Liver (tissue), 9 donors: ENCODE results near the gene TBC1D10A. TPM values are rescaled to one million over a fixed set of nuclear protein-coding genes. Genes with fewer than 3 reads are reported as not detected.

ENCODE experiments used
- DNase-seq: peaks from one replicate; pipeline ENCODE4 v3.0.0-alpha.2; 2017; ENCODE audit warnings: low spot score
- H3K27ac ChIP-seq, 2 donors: one replicate each; pipeline ENCODE4 v1.7.0; 2013; ENCODE audit warnings: inconsistent platforms in 2 of 2, low read length in 2 of 2, control low read depth in 1 of 2, low read depth in 1 of 2, mild to moderate bottlenecking in 1 of 2
- H3K27me3 ChIP-seq, 4 donors: one replicate each; pipeline versions ENCODE4 v1.6.1 to v1.7.0; 2013; ENCODE audit warnings: low read length in 3 of 4, inconsistent platforms in 1 of 4, mild to moderate bottlenecking in 1 of 4, moderate library complexity in 1 of 4; ENCODE audit not compliant: control insufficient read depth in 4 of 4, insufficient read depth in 4 of 4
- H3K36me3 ChIP-seq, 4 donors: one replicate each; pipeline versions ENCODE4 v1.6.1 to v1.7.0; 2013; ENCODE audit warnings: low read length in 3 of 4, mild to moderate bottlenecking in 3 of 4, low read depth in 1 of 4, moderate library complexity in 1 of 4; ENCODE audit not compliant: control insufficient read depth in 4 of 4, insufficient read depth in 3 of 4
- H3K4me1 ChIP-seq, 4 donors: one replicate each; pipeline versions ENCODE4 v1.6.1 to v1.7.0; 2013; ENCODE audit warnings: low read length in 3 of 4, mild to moderate bottlenecking in 3 of 4, moderate library complexity in 1 of 4; ENCODE audit not compliant: control insufficient read depth in 4 of 4, insufficient read depth in 4 of 4
- H3K4me3 ChIP-seq, 3 donors: one replicate each; pipeline versions ENCODE4 v1.6.1 to v1.7.0; 2013; ENCODE audit warnings: low read length in 3 of 3, control low read depth in 1 of 3, low read depth in 1 of 3, mild to moderate bottlenecking in 1 of 3
- H3K9ac ChIP-seq, 2 donors: one replicate each; pipeline ENCODE4 v1.7.0; 2013; ENCODE audit warnings: low read length in 2 of 2, mild to moderate bottlenecking in 2 of 2, moderate library complexity in 2 of 2, control low read depth in 1 of 2, low read depth in 1 of 2
- H3K9me3 ChIP-seq, 4 donors: one replicate each; pipeline versions ENCODE4 v1.6.1 to v1.7.0; 2013; ENCODE audit warnings: low read length in 3 of 4; ENCODE audit not compliant: control insufficient read depth in 4 of 4
- CTCF ChIP-seq: fragments of 150-350 bp; IDR thresholded peaks from 2 replicates; pipeline ENCODE4 v1.5.1; 2017; ENCODE audit warnings: improper control_type of control experiment, low read depth, low read length; ENCODE audit not compliant: missing input control
- EGR1 ChIP-seq, 2 donors: IDR thresholded peaks; 2 replicates each; pipeline ENCODE4 v1.6.1; 2016 to 2018; ENCODE audit warnings: antibody characterized with exemption in 2 of 2, low read depth in 2 of 2
- FOXA1 ChIP-seq: IDR thresholded peaks from 2 replicates; pipeline ENCODE4 v1.6.1; 2016; ENCODE audit warnings: antibody characterized with exemption
- FOXA2 ChIP-seq: IDR thresholded peaks from 2 replicates; pipeline ENCODE4 v1.6.1; 2016; ENCODE audit warnings: antibody characterized with exemption
- GABPA ChIP-seq, 2 donors: IDR thresholded peaks in 1 of 2; conservative IDR thresholded peaks in 1 of 2; 2 replicates each; pipeline ENCODE4 v1.6.1; 2016; ENCODE audit warnings: antibody characterized with exemption in 2 of 2, mild to moderate bottlenecking in 1 of 2, moderate library complexity in 1 of 2
- HNF4A ChIP-seq, 2 donors: conservative IDR thresholded peaks; 2 replicates each; pipeline ENCODE4 v1.6.1; 2016; ENCODE audit warnings: antibody characterized with exemption in 2 of 2, mild to moderate bottlenecking in 2 of 2
- HNF4G ChIP-seq: IDR thresholded peaks from 2 replicates; pipeline ENCODE4 v1.6.1; 2016; ENCODE audit warnings: antibody characterized with exemption
- JUND ChIP-seq, 2 donors: IDR thresholded peaks; 2 replicates each; pipeline ENCODE4 v1.6.1; 2016; ENCODE audit warnings: antibody characterized with exemption in 2 of 2
- MAX ChIP-seq: IDR thresholded peaks from 2 replicates; pipeline ENCODE4 v1.6.1; 2016; ENCODE audit warnings: antibody characterized with exemption
- NR2F2 ChIP-seq: IDR thresholded peaks from 2 replicates; pipeline ENCODE4 v1.6.1; 2016; ENCODE audit warnings: antibody characterized with exemption
- RAD21 ChIP-seq, 2 donors: IDR thresholded peaks; 2 replicates each; pipeline ENCODE4 v1.6.1; 2016; ENCODE audit warnings: antibody characterized with exemption in 2 of 2, mild to moderate bottlenecking in 2 of 2
- REST ChIP-seq: IDR thresholded peaks from 2 replicates; pipeline ENCODE4 v1.6.1; 2016; ENCODE audit warnings: antibody characterized with exemption, mild to moderate bottlenecking
- RXRA ChIP-seq, 2 donors: IDR thresholded peaks; 2 replicates each; pipeline ENCODE4 v1.6.1; 2017 to 2018; ENCODE audit warnings: antibody characterized with exemption in 2 of 2, mild to moderate bottlenecking in 1 of 2
- SP1 ChIP-seq: IDR thresholded peaks from 2 replicates; pipeline ENCODE4 v1.6.1; 2018; ENCODE audit warnings: antibody characterized with exemption, mild to moderate bottlenecking
- TAF1 ChIP-seq: conservative IDR thresholded peaks from 2 replicates; pipeline ENCODE4 v1.6.1; 2016; ENCODE audit warnings: antibody characterized with exemption, mild to moderate bottlenecking
- WGBS: extraction: QIAGEN DNeasy Blood & Tissue Kit; methylation state at CpG from one replicate; pipeline ENCODE4 v1.1.7; 2013; 5-methylcytosine and 5-hydroxymethylcytosine counted together
- polyA plus RNA-seq, 2 donors: library from polyadenylated mRNA; stranded (reverse) in 1 of 2; unstranded in 1 of 2; fragments of 200-250 nt in 1 of 2; fragments of >200 nt in 1 of 2; fragmentation: Nextera tagmentation in 1 of 2; extraction: Ambion mirVana in 1 of 2; gene quantifications; one replicate each; pipeline versions ENCODE4 v1.2.1 to v1.2.3, GENCODE V29; 2013 to 2015
- total RNA-seq, 2 donors: library from RNA; depleted of rRNA; stranded (reverse); fragments of >200 nt; gene quantifications; one replicate each; pipeline ENCODE4 v1.2.3, GENCODE V29; 2014
- TF ChIP-seq, protein P1 (sequence below): IDR thresholded peaks from 2 replicates; pipeline ENCODE4 v1.6.1; 2016; ENCODE audit warnings: antibody characterized with exemption
- TF ChIP-seq, protein P2 (sequence below): IDR thresholded peaks from 2 replicates; pipeline ENCODE4 v1.6.1; 2016; ENCODE audit warnings: antibody characterized with exemption
- donor health status: healthy.
- donor health status: healthy.
- donor health status: healthy.
- donor health status: healthy.
- donor health status: healthy.

TBC1D10A gene
- total and polyA plus RNA-seq, 4 donors, result 3.6 to 9.2 (median 8.2) TPM

- no peak overlapping the region for H3K9ac ChIP-seq
- H3K36me3 ChIP-seq, result peaks cover 46 to 91% (median 74%) of the 10 kb centered on the region in 4 donors
- no peak overlapping the region for H3K27ac ChIP-seq
- TF ChIP-seq EGR1 (IDR thresholded peaks at IDR 0.05; ENCODE audit: low read depth in 2 of 2) (no peak), CTCF (no peak), JUND (IDR thresholded peaks at IDR 0.05) (no peak), HNF4A (conservative IDR thresholded peaks at IDR 0.05) (no peak), FOXA1 (no peak), GABPA (IDR thresholded peaks at IDR 0.05 in 1 of 2, conservative IDR thresholded peaks at IDR 0.05 in 1 of 2) (no peak), FOXA2 (no peak), NR2F2 (no peak), MAX (no peak), TAF1 (no peak), RAD21 (IDR thresholded peaks at IDR 0.05) (no peak)
- TF ChIP-seq, protein P1, sequence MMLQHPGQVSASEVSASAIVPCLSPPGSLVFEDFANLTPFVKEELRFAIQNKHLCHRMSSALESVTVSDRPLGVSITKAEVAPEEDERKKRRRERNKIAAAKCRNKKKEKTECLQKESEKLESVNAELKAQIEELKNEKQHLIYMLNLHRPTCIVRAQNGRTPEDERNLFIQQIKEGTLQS, result no peak
- 77% methylated on average over 4 of the region's 4 CpGs for WGBS
- DNase-seq, result no peak
- H3K4me3 ChIP-seq, result no peak overlapping the region
- H3K9me3 ChIP-seq, result no peaks in the 10 kb centered on the region
- peaks cover 0 to 5% (median 4%) of the 10 kb centered on the region in 4 donors for H3K4me1 ChIP-seq
- H3K27me3 ChIP-seq, result no peaks in the 10 kb centered on the region
These were observed 10.2 kb upstream of the TBC1D10A start for GRCh38 chr22:30336752-30337460.

DNA sequence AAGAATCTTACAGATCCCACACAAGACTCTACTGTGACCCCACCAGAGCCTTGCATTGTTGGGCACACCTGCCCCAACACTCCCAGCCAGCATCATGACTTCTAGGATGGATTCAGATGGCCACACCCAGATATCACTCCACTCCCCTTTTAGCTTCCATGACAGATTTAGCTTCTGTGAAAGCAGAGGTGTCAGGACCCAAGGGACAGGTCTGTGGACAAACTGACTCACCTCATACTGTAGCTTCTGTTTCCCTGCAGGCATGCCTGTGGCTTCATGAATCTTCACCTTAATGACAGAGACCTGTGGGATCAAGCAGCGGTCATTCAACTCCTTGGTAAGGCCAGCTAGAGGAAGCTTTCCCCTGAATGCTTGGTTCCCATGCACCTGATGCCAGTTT is 8.5 kb upstream of the TBC1D10A start:
- H3K27ac ChIP-seq, result no peak overlapping the region

More for the DNA sequence above, 8.5 kb upstream of the TBC1D10A start:
- no peak overlapping the region for H3K4me3 ChIP-seq
- TF ChIP-seq FOXA2 (no peak), RAD21 (IDR thresholded peaks at IDR 0.05) (no peak), SP1 (no peak), REST (no peak), FOXA1 (no peak), CTCF (no peak), GABPA (IDR thresholded peaks at IDR 0.05 in 1 of 2, conservative IDR thresholded peaks at IDR 0.05 in 1 of 2) (no peak), HNF4G (no peak), RXRA (IDR thresholded peaks at IDR 0.05) (no peak)
- TF ChIP-seq, protein P1, result no peak
- TF ChIP-seq, protein P2, sequence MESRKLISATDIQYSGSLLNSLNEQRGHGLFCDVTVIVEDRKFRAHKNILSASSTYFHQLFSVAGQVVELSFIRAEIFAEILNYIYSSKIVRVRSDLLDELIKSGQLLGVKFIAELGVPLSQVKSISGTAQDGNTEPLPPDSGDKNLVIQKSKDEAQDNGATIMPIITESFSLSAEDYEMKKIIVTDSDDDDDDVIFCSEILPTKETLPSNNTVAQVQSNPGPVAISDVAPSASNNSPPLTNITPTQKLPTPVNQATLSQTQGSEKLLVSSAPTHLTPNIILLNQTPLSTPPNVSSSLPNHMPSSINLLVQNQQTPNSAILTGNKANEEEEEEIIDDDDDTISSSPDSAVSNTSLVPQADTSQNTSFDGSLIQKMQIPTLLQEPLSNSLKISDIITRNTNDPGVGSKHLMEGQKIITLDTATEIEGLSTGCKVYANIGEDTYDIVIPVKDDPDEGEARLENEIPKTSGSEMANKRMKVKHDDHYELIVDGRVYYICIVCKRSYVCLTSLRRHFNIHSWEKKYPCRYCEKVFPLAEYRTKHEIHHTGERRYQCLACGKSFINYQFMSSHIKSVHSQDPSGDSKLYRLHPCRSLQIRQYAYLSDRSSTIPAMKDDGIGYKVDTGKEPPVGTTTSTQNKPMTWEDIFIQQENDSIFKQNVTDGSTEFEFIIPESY, result no peak
- no peaks in the 10 kb centered on the region for H3K27me3 ChIP-seq
- peaks cover 39 to 80% (median 60%) of the 10 kb centered on the region in 4 donors for H3K36me3 ChIP-seq
- H3K9ac ChIP-seq, result no peak overlapping the region
- DNase-seq, result no peak
- H3K9me3 ChIP-seq, result no peaks in the 10 kb centered on the region
- WGBS, result 98% methylated on average over 1 of the region's 1 CpG
- peaks cover 0 to 5% (median 4%) of the 10 kb centered on the region in 4 donors for H3K4me1 ChIP-seq
